NCI-H128 (cell line): ENCODE results near the gene TLE3.

Experiments
- DNase-seq: peaks from one replicate; lab custom pipeline; 2025; ENCODE audit not compliant: unreplicated experiment; lab: John Stamatoyannopoulos, UW

The TLE3 gene

DNA sequence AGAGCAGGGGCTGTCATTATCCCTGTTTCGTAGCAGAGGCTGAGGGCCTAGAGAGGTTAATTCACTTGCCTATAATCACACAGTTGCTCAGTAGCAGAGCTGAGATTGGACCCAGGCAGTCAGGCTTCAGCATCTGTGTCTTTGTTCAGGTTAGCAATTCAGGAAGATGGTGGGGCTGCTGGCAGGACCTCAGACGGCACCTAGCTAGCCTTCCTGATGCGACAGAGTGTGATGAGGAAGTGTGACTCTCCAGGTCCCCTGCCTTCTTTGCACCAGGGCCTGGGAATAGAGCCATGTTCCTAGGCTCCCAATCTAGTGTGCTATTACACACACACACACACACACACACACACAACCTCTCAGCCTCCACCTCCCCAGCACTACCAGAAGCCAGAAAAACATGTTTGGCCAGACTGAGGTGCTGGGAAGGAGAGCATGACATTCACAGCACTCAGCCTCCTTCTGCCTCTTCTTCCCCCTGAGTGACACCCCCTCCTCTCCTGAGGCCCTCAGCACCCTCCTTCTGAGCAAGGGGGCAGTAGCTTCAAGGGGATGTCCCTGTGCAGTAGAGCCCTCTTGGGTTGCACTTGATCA lies 88.9 kb downstream of the TLE3 start:
- no peak for DNase-seq

DNA sequence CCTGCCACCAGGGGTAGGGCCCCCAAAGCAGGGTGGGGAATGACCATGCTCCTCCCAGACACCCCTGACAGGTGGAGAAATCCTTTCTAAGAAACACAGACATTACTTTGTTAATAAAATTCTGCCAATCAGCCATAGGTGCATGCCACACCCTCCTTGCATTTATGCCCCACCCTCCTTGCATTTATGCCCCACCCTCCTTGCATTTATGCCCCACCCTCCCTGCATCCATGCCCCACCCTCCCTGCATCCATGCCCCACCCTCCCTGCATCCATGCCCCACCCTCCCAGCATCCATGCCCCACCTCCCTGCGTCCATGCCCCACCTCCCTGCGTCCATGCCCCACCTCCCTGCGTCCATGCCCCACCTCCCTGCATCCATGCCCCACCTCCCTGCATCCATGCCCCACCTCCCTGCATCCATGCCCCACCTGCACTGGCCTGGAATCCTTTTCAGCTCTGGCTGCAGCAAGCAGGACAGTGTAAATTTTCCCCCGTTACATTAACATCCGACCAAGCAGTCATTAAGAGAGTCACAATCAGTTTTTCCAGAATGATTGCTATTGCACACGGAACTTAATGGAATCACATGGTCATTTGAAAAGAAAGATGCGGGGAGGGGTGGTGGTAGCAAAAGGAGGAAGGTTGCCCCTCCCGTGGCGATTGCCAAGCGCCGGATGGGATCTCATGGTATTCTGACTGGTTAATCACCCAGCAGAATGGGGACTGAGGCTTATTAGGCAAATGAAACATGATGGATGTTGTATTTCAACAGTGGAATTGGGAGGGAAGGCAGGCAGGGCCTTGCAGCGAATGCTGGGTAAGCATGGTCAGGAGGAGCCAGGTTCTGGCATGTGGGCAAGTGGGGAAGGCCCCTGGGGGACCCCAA lies 91.2 kb downstream of the TLE3 start:
- no peak for DNase-seq

DNA sequence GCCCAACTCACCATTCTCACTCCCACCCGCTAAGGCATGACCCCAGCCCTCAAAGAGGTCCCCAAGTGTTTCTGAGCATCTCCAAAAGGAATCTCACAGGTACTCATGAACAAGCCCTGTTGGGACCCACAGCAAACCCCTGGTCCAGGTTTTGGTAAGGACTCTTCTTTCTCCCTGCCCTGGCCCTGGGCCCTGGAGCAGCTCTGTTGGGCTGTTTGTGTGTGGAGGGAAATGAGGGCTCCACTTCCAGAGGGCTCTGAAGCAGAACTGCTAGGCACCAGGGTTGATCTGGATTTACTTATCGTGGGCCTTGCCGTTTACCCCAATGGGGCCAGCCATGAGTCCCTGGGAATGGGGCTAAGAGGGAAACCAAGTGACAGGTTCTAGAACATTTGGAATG lies 92.9 kb downstream of the TLE3 start:
- DNase-seq: no peak

DNA sequence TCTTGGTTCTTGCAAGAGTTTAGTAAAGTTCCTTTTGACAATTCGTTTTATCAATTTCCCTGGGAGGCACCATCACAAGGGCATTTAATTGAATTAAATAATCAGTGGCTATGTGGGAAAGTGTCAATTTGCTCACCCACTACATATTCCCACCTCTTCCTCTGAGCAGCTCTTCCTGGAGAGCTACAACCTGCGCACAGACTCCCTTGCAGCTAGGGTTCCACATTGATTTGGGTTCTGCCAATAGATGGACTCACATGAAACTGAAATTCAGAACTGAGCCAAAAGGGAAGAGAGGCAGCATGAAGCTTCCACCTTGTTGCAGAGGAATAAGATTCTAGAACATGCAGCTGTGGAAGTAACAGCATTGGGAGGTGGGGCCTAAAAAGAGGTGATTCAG lies 94.8 kb downstream of the TLE3 start:
- no peak for DNase-seq

DNA sequence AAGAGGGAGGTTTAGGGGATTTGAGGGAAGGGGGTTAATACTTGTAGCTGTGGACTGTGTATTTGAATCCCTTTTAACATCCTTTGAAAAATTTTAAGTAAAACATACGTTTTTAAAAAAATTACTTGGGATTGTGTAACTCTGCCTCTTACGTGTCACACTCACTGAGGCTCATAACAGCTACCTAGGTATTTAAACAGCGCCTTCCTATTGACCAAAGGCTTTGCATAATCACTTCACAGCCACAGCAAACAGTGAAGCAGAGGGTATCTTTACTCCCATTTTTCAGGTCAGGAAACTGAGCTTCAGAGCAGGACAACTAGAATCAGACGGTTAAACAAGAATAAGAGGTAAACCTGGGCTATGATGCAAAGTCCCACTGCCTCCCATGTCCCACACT lies 95.9 kb downstream of the TLE3 start:
- DNase-seq: no peak

DNA sequence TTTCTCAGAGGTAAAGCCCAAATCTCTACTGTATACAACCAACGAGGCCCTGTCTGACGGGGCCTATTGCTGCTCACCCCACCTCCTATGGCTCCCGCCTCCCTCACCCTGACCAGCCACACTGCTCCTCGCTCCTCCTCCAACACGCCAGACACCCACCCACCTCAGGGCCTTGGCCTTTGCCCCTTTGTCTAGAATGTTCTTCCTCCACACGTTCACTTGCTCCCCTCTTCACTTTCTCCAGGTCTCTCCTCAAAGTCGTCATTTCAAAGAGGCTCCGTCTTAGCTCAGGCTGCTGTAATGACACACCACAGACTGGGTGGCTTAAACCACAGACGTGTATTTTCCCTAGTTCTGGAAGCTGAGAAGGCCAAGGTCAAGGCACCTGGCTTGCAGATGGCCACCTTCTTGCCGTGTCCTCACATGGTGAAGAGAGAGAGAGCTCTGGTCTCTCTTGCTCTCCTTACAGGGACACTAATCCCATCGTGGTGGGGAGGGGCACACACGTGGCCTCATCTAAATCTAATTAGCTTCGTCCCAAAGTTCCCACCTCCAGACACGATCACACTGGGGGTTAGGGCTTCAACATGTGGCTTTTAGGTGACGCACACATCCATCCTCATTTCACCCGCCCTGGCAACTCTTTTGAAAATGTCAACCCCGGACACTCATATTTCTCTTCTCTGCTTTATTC lies 98.2 kb downstream of the TLE3 start:
- DNase-seq: no peak

DNA sequence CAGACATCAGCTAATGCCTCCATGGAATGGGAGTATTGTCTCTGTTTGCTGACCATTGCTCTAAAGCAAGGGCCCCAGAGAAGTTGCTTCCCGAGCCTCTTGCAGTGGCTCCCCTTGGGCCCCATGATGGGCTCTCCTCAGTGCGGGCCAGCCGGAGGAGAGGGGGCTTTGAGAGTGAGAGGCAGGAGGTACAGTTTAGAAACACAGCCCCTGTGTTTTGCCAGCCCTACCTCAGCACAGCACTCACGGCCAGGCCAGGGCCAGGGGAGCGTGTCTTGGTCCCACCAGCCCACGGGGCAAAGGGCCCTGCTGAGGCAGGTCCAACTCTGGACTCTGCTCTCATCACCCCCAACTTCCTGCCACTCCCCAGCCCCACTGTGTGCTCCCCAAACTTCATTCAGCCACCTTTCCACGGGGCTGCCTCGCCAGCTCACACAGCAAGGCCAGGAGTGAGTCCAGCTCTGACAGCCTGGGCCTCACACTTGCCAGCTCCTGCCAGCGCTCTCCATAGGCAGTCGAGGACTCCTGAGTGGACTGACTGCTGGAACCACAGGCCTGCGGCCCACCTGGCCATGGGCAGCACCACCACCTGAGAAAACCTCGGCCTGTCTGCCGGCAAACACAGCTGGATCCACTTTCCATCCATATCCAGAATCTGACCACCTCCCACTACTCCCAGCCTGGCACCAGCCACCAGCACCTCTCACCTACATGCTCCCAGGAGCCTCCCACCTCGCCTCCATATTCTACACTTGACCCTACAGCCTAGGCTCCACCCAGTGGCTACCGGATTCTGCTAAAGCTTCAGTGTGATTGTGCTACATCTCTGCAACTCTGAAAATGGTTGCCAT lies 99.0 kb downstream of the TLE3 start:
- DNase-seq: no peak

DNA sequence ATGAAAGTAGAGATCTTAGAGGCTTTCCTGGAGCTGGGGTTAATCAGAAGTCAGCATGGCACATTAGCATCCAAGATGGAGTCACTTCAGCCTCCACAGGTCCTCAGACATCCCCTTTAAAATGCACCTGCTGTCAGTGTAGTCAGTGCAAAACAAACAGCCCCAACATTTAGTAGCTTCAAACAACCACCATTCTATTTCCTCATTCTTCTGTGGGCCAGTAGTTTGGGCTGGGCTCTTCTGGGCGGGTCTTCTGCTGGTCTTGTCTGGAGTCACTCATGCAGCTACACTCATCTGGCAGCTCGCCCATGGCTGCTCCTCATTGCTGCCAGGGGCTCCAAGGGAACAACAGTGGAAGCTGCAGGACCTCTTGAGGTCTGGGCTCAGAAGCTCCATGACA lies 99.9 kb downstream of the TLE3 start:
- DNase-seq: no peak
